ENCODE measurements around the gene SLIT3. TPM values are rescaled to one million over a fixed set of nuclear protein-coding genes. Genes with fewer than 3 reads are reported as not detected.

The SLIT3 gene
- total RNA-seq, 2 experiments from 2014 or later, result not detected

GRCh38 chr5:169152946-169153345 is 148.0 kb downstream of the SLIT3 start:
- Mint-ChIP-seq H3K27ac (no peak overlapping the region), H3K4me1 (ENCODE audit: low read depth) (no peaks in the 10 kb centered on the region), H3K4me3 (no peak overlapping the region), H3K36me3 (ENCODE audit: low read depth) (no peaks in the 10 kb centered on the region), H3K9me3 (peaks cover 7% of the 10 kb centered on the region), H3K27me3 (peaks cover 10% of the 10 kb centered on the region)
- intact Hi-C loops (cut with DNase I, micrococcal nuclease), result no loop called here
- ATAC-seq (ENCODE audit: poor library complexity) (no peak), DNase-seq (no peak)
- H3K4me3 ChIP-seq (ENCODE audit: low read length), result no peak overlapping the region
- TF ChIP-seq CTCF (IDR thresholded peaks at IDR 0.05), result no peak
- no peak overlapping the region for H3K27ac ChIP-seq (ENCODE audit: low read depth in 1 of 2, low read length in 2 of 2)
- no peaks in the 10 kb centered on the region for H3K27me3 ChIP-seq (ENCODE audit: control insufficient read depth in 1 of 2, insufficient read depth in 2 of 2, low read length in 2 of 2)
- ChIA-PET POLR2A (no interaction called here), CTCF (no interaction called here)
- H3K9me3 ChIP-seq (ENCODE audit: control insufficient read depth in 1 of 2, insufficient read depth in 1 of 2, low read length in 2 of 2), result no peaks in the 10 kb centered on the region
- H3K4me1 ChIP-seq (ENCODE audit: insufficient read depth, low read length), result no peaks in the 10 kb centered on the region
- no peaks in the 10 kb centered on the region for H3K36me3 ChIP-seq (ENCODE audit: insufficient read depth, low read length)

- Mint-ChIP-seq H3K27me3 (peaks cover 10% of the 10 kb centered on the region), H3K36me3 (ENCODE audit: low read depth) (no peaks in the 10 kb centered on the region), H3K4me3 (no peak overlapping the region), H3K4me1 (ENCODE audit: low read depth) (no peaks in the 10 kb centered on the region), H3K9me3 (peaks cover 4% of the 10 kb centered on the region), H3K27ac (no peak overlapping the region)
- ATAC-seq (ENCODE audit: poor library complexity), result no peak
- no peak for DNase-seq
- H3K4me3 ChIP-seq (ENCODE audit: low read length), result no peak overlapping the region
- no peaks in the 10 kb centered on the region for H3K36me3 ChIP-seq (ENCODE audit: insufficient read depth, low read length)
- H3K27ac ChIP-seq (ENCODE audit: low read depth in 1 of 2, low read length in 2 of 2), result no peak overlapping the region
- POLR2A ChIA-PET, result no interaction called here
- no peaks in the 10 kb centered on the region for H3K9me3 ChIP-seq (ENCODE audit: control insufficient read depth in 1 of 2, insufficient read depth in 1 of 2, low read length in 2 of 2)
- H3K27me3 ChIP-seq (ENCODE audit: control insufficient read depth in 1 of 2, insufficient read depth in 2 of 2, low read length in 2 of 2), result no peaks in the 10 kb centered on the region
- intact Hi-C loops (cut with DNase I, micrococcal nuclease), result no loop called here
- CTCF ChIA-PET, result no interaction called here
- TF ChIP-seq CTCF (IDR thresholded peaks at IDR 0.05), result no peak
- H3K4me1 ChIP-seq (ENCODE audit: insufficient read depth, low read length), result no peaks in the 10 kb centered on the region
Observed at GRCh38 chr5:169152453-169152852, 148.5 kb downstream of the SLIT3 start.

- Mint-ChIP-seq H3K4me1 (ENCODE audit: low read depth) (no peaks in the 10 kb centered on the region), H3K27me3 (peaks cover 10% of the 10 kb centered on the region), H3K36me3 (ENCODE audit: low read depth) (no peaks in the 10 kb centered on the region), H3K4me3 (no peak overlapping the region), H3K9me3 (no peaks in the 10 kb centered on the region), H3K27ac (no peak overlapping the region)
- H3K9me3 ChIP-seq (ENCODE audit: control insufficient read depth in 1 of 2, insufficient read depth in 1 of 2, low read length in 2 of 2), result no peaks in the 10 kb centered on the region
- H3K36me3 ChIP-seq (ENCODE audit: insufficient read depth, low read length), result no peaks in the 10 kb centered on the region
- ChIA-PET CTCF (no interaction called here), POLR2A (no interaction called here)
- H3K4me1 ChIP-seq (ENCODE audit: insufficient read depth, low read length), result no peaks in the 10 kb centered on the region
- no peak for TF ChIP-seq CTCF (IDR thresholded peaks at IDR 0.05)
- no peaks in the 10 kb centered on the region for H3K27me3 ChIP-seq (ENCODE audit: control insufficient read depth in 1 of 2, insufficient read depth in 2 of 2, low read length in 2 of 2)
- intact Hi-C loops (cut with DNase I, micrococcal nuclease), result no loop called here
- no peak for ATAC-seq (ENCODE audit: poor library complexity)
- H3K4me3 ChIP-seq (ENCODE audit: low read length), result no peak overlapping the region
- DNase-seq, result no peak
- H3K27ac ChIP-seq (ENCODE audit: low read depth in 1 of 2, low read length in 2 of 2), result no peak overlapping the region
Observed at GRCh38 chr5:169151051-169151805, 149.7 kb downstream of the SLIT3 start.
